NCI-H2029 treated with DMSO at 0.1 percent for 48 hours (cell line): ENCODE data around the gene SYVN1.

Experiments used
- DNase-seq: peaks from one replicate; lab custom pipeline; 2025; lab: John Stamatoyannopoulos, UW

Gene SYVN1

DNA sequence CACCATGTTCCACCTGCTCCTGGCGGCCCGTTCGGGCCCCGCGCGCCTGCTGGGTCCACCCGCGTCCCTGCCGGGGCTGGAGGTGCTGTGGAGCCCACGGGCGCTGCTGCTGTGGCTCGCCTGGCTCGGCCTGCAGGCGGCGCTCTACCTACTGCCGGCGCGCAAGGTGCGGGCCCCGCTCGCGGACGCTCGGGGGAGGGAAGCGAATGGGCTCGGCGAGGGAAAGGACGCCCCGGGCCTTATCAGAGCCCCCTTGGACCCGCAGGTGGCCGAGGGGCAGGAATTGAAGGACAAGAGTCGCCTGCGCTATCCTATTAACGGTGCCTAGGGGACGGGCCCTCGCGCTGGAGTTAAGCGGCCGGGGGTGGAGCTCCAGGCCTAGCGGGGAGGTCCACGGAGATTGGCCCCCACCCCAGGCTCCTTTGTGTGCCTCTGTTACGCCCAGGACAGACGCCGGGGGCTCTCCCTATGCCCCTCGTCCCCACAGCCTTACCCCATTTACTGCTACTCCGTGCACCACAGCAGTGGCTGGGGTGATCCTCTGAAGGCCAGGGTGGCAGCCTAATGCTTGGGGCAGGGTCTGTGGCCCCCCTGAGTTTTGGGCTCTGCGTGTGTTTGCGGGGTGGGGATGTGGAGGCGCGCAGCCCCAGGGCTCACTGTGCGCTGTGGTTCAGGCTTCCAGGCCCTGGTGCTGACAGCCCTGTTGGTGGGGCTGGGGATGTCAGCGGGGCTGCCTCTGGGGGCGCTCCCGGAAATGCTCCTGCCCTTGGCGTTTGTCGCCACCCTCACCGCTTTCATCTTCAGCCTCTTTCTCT is 21.6 kb downstream of the SYVN1 start:
- DNase-seq, result no peak

DNA sequence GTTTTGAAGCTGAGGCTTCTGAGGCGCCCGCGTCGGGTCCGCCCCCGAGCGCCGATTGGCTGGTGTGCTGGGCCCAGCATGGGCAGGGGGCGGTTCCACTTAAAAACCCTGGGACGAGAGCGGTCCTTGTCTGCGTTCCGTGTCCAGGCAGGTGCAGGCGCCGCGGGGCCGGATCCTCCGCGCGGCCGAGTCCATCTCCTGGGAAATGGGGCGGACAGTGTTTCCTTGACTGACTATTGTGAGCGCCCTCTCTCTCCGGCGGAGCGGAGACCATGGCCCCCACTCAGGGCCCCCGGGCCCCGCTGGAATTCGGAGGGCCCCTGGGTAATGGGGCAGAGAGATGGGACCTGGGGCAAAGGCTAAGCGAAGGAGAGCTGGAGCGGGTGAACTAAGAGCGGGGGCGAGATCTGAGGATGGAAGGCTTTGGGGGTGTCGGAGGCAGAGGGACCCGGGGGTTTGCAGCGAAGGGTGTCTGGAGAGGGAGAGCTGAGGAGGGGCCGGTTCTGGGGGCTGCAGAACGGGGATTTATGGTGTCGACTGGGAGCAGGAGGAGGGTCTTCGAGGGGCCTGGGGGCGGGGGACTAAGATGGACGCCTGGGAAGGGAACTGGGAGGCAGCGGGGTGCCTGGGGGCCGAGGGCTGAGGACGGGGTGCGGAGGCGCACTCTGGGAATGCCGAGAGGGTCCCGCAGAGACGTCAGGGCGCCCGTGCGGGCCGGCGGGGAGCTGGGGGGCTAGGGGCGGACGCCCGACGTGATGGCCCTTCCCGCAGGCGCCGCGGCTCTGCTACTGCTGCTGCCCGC is 22.4 kb downstream of the SYVN1 start, which contains the start of gene TM7SF2:
TSS of gene TM7SF2 (plus strand) at position 129 of the 802 bp plus-strand sequence. CDS start at position 273, 144 bp downstream.
- DNase-seq, result peak; percentile 57

DNA sequence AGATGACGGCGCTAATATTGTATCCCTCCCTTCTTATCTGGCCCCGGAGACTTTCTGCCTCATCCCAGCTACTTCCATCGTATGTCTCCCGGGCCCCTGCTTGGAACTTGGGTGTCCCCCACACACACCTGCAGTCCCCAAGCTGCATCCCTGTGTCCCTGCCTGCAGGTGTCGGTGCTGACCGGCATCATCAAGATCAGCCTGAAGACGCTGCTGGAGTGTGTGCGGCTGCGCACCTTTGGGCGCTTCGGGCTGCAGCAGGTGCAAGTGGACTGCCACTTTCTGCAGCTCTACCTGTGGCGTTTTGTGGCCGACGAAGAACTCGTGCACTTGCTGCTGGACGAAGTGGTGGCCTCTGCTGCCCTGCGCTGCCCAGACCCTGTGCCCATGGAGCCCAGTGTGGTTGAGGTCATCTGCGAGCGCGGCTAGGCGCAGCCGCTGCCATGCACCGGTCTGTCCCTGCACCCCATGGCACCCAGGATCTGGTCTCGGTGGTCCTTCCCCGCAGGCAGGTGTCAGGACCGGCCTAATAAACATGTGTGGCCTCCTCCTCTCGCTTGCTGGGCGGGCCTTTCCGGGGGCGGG is 23.1 kb downstream of the SYVN1 start:
- no peak for DNase-seq

DNA sequence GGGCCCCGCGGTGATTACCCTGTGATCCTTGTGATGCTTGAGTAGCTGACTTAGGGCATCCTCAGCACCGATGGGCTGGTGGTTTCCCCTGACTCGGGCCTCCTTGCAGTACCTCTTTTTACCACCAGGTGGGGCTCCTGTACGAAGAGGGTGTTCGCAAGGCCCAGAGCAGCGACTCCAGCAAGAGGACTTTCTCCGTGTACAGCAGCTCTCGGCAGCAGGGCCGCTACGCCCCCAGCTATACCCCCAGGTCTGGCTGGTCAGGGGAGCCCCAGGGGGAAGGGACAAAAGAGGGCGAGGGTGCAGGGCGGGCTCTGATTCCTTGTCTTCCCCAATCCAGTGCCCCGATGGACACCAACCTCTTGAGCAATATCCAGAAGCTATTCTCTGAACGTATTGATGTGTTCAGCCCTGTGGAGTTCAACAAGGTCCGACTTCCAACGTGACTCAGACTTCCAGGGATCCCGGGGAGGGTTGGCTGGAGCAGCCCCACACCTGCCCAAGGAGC is 23.9 kb downstream of the SYVN1 start:
- DNase-seq, result peak; percentile 72

DNA sequence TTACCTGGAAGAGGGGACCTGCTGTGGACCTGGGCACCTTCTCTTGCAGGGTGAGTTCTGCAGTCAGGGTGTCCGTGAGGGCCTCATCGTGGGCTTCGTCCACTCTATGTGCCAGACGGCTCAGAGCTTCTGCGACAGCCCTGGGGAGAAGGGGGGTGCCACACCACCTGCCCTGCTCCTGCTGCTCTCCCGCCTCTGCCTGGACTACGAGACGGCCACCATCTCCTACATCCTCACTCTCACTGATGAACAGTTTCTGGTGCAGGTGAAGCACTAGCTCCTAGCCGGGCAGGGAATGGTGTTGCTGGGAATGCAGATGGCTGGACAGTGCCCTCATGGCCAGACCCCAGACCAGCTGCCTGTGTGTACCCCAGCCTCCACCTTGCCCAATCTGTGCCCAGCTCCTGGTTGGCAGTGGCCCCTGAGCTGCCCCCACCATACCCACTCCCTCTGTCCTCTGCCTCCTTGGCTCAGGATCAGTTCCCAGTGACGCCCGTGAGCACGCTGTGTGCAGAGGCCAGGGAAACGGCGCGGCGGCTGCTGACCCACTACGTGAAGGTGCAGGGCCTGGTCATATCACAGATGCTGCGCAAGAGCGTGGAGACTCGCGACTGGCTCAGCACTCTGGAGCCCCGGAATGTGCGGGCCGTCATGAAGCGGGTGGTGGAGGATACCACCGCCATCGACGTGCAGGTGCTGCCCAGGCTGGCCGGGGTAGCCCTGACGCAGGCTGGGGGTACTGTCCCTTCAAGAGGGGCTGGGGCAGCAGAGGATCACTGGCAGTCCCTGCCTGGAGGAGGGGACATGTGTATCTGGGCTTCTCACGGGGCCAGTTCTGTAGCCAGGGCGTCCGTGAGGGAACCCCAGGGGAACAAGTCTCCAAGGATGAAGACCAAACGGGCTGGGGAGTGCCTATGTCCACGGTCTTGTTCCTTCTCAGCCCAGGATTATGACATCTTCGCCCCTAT is 24.8 kb downstream of the SYVN1 start:
- no peak for DNase-seq

DNA sequence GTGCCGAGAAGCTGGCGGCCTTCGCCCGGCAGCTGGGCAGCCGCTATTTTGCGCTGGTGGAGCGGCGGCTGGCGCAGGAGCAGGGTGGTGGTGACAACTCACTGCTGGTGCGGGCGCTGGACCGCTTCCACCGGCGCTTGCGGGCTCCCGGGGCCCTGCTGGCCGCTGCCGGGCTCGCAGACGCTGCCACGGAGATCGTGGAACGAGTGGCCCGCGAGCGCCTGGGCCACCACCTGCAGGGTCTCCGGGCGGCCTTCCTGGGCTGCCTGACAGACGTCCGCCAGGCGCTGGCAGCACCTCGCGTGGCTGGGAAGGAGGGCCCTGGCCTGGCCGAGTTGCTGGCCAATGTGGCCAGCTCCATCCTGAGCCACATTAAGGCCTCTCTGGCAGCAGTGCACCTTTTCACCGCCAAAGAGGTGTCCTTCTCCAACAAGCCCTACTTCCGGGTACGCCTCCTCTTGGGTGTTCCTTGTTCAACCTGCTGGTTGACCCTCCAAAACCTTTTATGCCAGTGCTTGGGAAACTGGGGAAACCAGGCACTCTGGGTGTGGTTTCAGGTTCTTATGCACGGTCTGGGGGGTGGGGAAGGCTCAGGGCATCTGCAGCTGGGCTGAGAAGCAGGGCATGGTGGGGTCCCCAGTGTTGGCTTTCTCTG is 25.7 kb downstream of the SYVN1 start:
- DNase-seq, result no peak

DNA sequence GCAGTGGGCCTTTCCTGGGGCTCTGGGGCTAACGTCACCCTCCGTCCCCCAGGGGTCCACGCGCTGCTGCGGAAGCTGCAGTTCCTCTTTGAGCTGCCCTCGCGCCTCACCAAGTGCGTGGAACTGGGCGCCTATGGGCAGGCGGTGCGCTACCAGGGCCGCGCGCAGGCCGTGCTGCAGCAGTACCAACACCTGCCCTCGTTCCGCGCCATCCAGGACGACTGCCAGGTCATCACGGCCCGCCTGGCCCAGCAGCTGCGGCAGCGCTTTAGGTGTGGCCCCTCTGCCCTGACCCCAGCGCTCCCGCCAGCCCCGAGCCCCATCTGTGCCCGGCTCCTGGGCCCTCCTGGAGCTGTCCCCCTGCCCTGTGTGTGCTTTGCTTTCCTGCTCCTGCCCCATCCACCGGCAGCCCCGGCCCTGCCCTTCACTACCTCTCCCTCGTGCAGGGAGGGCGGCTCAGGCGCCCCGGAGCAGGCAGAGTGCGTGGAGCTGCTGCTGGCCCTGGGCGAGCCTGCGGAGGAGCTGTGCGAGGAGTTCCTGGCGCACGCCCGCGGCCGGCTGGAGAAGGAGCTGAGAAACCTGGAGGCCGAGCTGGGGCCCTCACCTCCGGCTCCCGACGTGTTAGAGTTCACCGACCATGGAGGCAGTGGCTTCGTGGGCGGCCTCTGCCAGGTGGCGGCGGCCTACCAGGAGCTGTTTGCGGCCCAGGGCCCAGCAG is 26.4 kb downstream of the SYVN1 start:
- DNase-seq, result no peak

DNA sequence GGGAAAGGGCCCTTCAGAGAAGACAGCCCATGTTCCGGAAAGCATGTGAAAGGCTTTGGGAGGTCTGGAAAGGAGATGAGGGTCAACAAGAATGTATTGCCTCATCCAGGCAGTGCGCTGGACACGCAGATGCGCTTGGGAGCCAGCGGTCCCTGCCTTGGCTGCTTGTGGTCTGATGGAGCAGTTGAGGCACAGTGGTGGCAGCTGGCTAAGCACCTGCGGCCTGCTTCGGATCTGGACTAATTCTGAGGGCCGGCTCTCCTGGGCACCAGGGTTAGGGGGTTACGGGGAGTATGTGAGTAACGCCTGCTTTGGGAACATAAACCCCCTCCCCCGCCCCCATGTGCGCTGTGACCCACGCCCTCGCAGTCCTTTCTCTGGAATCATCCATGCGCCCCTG is 27.2 kb downstream of the SYVN1 start:
- no peak for DNase-seq

DNA sequence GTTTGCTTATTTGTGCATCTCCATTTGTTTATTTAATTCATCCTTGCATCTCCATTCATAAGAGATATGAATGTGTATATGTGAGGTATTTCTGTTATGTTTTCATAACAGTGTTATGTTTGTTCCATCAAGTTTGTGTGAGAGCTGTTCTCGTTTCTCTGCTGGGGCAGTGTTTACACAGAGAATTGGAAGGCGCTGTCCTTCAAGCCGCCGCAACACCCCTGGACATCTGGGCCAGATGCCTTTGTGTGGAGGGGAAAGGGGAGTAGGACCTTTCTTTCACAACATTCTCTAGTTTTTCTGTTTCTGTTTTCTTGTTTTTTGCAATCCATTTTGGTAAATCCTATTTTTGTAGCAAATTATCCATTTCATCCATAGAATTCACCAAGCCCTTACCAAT is 29.7 kb downstream of the SYVN1 start:
- no peak for DNase-seq

DNA sequence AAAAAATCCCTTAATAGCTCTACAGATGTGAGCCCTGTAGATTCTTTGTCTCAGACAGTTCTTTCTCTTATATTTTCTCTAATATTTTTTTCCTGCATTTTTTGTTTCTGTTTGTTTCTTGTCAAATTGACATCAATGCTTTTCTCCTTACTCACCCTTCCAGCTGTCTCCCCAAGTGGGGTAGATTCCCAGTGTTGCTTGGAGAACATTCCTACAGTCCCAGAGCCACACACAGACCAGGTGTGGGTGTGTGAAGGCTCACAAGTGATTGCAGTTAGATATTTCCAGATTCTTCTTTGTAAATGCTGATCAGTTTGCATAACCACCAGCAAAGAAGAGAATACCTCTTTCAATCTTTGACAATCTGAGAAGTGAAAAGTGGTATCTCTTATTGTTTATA is 30.8 kb downstream of the SYVN1 start:
- DNase-seq, result no peak

DNA sequence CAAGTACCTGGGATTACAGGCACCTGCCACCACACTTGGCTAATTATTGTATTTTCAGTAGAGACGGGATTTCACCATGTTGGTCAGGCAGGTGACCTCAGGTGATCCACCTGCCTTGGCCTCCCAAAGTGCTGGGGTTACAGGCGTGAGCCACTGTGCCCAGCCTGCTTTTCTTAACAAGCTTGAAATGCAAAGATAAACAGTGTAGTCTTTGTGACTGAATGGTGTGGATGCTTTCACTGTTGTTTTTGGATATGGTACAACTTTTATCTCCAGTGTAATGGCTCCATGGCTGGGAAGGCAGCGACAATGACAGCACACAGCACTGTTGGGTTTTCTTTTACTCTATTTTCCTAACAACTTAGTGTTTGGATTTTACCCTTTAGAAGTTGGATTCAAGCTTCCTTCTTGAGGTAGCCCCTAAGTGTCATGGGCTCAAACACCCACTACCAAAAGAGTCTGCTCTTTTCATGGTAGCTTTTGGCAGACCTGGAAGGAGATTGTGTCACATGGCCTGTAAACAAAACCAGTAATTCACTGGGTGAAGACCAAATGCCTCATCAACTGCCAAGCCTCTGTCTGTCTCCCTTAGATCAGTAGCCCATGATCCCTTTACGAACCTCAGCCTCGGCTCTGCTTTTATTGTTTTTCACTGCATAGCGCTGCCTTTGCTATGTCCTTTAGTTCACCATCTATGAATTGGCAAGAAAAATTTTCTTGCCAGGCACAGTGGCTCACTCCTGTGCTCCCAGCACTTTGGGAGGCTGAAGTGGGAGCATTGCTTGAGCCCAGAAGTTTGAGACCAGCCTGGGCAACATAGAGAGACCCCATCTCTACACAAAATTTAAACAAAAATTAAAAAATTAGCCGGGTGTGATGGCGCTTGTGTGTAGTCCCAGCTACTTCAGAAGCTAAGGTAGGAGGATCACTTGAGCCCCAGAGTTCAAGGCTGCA is 31.9 kb downstream of the SYVN1 start:
- peak; percentile 95 for DNase-seq

DNA sequence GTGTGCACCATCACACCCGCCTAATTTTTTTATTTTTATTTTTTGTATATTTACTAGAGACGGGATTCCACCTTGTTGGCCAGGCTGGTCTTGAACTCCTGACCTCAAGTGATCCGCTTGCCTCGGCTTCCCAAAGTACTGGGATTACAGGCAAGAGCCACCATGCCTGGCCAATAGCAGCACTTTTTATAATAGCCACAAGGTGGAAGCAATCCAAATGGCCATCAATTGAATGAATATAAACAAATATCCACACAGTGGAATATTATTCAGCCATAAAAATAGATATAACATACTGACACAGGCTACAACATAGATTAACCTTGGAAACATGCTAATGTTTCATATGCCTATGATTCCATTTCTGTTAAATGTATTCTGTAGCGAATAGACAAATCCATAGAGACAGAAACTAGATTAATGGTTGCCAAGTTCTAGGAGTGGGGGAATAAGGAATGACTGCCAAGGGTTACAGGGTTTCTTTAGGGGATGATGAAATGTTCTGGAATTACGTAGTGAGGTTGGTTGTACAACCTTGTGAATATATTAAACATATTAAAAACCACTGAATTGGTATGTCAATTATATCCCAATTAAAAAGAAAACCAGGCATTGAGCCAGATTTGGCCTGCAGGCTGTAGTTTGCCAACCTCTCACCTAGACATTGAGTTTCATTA is 33.5 kb downstream of the SYVN1 start:
- DNase-seq, result peak; percentile 71

DNA sequence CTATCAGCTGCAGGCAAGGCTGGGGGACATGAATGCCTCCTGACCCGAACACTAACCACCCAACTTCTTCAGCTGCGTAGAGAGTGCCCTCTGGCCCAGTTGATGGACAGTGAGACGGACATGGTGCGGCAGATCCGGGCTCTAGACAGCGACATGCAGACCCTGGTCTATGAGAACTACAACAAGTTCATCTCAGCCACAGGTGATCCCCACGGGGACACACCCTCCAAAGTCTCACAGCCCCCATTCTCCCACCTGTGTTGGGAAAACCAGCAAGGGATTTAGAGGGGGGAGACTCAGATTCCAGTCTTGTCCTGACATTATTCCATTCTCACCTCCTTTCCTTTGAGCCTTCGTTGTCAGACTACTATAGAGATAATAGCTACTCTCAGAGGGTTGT is 37.4 kb downstream of the SYVN1 start:
- no peak for DNase-seq

DNA sequence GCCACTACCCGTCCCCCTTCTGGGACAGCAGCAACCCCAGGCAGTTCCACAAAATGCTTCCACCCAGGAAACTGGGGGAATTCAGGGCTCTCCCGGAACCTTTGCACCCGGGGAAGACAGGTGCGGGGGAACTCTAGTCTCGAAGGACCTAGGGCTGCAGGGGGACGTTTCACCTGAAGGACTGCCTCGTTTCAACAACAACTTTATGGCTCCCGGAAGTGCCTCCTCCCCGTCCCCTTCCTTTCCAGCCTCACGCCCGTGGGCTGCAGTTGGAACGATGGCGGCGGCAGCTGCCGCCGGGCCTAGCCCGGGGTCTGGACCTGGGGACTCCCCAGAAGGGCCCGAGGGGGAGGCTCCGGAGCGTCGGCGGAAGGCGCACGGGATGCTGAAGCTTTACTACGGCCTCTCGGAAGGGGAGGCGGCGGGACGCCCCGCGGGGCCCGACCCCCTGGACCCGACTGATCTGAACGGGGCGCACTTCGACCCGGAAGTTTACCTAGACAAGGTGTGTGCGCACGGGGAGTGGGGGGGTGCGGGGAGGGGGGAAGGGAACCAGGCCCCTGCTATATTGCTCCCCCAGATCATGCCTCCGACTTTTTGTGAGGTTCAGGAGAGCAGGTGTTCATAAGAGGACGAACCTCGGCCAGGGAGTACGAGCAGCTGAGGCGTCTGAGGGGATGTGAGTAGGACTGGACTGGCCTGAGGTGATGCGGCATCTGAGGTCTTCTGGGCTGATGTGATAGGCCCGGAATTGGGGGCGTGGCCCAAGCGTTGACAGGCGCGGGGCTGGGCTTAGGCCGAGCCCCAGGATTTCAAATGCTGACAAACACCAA is 38.1 kb downstream of the SYVN1 start, which contains the start of gene VPS51:
TSS of gene VPS51 (plus strand) at position 241 of the 833 bp plus-strand sequence. CDS start at position 278, 37 bp downstream.
- DNase-seq, result peak; percentile 68

DNA sequence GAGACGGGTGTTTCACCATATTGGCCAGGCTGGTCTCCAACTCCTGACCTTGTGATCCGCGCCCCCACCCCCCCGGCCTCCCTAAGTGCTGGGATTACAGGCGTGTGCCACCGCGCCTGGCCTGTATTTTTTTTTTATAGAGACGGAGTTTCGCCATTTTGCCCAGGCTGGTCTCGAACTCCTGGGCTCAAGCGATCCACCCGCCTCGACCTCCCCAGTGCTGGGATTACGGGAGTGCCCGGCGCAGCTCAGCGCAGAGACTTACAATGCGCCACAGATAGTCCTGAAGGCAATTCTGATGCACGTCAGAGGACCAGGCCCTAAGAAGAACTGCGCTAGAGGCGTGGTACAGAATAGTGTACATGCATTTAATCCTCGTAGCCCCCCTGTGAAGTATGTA is 38.9 kb downstream of the SYVN1 start:
- no peak for DNase-seq

DNA sequence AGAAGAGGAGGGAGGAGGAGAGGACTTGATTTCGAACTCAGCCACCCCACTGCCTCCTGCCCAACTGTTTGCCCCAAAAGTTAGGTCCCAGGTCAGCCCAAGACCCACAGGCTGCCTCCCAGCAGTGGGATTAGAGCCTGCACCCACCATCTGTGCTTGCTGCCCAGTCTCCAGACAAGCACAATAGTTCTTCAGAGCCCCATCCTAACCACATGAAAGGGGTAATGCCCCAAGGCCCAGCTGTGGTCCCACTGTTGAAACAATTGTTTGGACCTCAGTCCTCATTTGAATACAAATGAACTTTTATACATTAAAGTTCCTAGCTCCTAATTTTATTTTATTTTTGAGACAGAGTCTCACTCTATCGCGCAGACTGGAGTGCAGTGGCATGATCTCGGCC is 43.7 kb downstream of the SYVN1 start:
- DNase-seq, result no peak

DNA sequence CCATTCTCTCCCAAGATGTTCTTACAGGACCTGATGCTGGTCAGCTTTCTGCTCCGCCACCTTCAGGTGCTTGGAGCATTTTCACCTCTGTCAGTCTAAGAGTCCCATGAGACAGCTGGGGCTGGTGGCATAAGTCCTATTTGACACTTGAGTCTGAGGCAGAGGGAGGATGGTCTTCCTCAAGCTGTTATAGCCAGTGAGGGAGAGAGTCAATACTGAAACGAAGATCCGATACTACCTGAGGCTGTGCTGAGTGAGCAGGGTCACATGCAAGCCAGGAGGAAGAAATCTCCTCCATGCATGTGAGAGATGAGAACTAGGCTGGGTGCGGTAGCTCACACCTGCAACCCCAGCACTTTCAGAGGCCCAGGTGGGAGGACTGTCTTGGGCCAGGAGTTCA is 44.7 kb downstream of the SYVN1 start:
- DNase-seq, result no peak
